GM23338 (cell line): ENCODE measurements around the gene GJA3. TPM values are rescaled to one million over a fixed set of nuclear protein-coding genes. Genes with fewer than 3 reads are reported as not detected.

ENCODE experiments used
- ATAC-seq: fragments of 200-7000 bp; cut with Tn5 transposase; 3 replicates; pipeline ENCODE4 v1.9.1; 2020
- DNase-seq: peaks from one replicate; pipeline ENCODE4 v3.0.0-alpha.2; 2015; ENCODE audit warnings: low spot score
- H2AFZ ChIP-seq: fragments of 200-600 bp; sonication (generic); 2 replicates; pipeline ENCODE4 v1.8.0; 2016; ENCODE audit warnings: antibody characterized with exemption, mild to moderate bottlenecking, moderate library complexity
- H3F3A ChIP-seq: fragments of 200-600 bp; sonication (generic); replicated peaks from 2 replicates; pipeline ENCODE4 v1.8.0; 2017; ENCODE audit warnings: antibody characterized with exemption, mixed run types, low read depth
- H3K27ac ChIP-seq: fragments of 200-600 bp; sonication (generic); 2 replicates; pipeline ENCODE4 v1.6.1; 2016; ENCODE audit warnings: low read depth
- H3K27me3 ChIP-seq: fragments of 200-600 bp; sonication (generic); 2 replicates; pipeline ENCODE4 v1.8.0; 2016; ENCODE audit warnings: mild to moderate bottlenecking, mixed run types, moderate library complexity; ENCODE audit not compliant: insufficient read depth
- H3K36me3 ChIP-seq: fragments of 200-600 bp; sonication (generic); 2 replicates; pipeline ENCODE4 v1.8.0; 2016; ENCODE audit warnings: mild to moderate bottlenecking; ENCODE audit not compliant: insufficient read depth
- H3K4me1 ChIP-seq: fragments of 200-600 bp; sonication (generic); 2 replicates; pipeline ENCODE4 v1.8.0; 2016; ENCODE audit warnings: mild to moderate bottlenecking, moderate library complexity; ENCODE audit not compliant: insufficient read depth
- H3K4me2 ChIP-seq: fragments of 200-600 bp; sonication (generic); 2 replicates; pipeline ENCODE4 v1.7.1; 2017; ENCODE audit warnings: mixed run types
- H3K4me3 ChIP-seq: fragments of 200-600 bp; sonication (generic); 2 replicates; pipeline ENCODE4 v1.6.1; 2016; ENCODE audit warnings: mixed run types
- H3K79me2 ChIP-seq: fragments of 200-600 bp; sonication (generic); replicated peaks from 2 replicates; pipeline ENCODE4 v1.8.0; 2017; ENCODE audit warnings: mild to moderate bottlenecking; ENCODE audit not compliant: insufficient read depth
- H3K9me2 ChIP-seq: fragments of 200-600 bp; sonication (generic); 2 replicates; pipeline ENCODE4 v1.8.0; 2017; ENCODE audit not compliant: insufficient read depth
- H4K20me1 ChIP-seq: fragments of 200-600 bp; sonication (generic); replicated peaks from 2 replicates; pipeline ENCODE4 v1.8.0; 2017; ENCODE audit warnings: mild to moderate bottlenecking; ENCODE audit not compliant: insufficient read depth
- H3K27ac Mint-ChIP-seq: 2 replicates; pipeline ENCODE4 v1.8.0; 2020; ENCODE audit warnings: inconsistent platforms, mild to moderate bottlenecking, moderate library complexity, mixed read lengths
- H3K27me3 Mint-ChIP-seq: 3 replicates; pipeline ENCODE4 v1.8.0; 2022; ENCODE audit warnings: low read depth, mild to moderate bottlenecking, moderate library complexity, mixed read lengths, inconsistent platforms; ENCODE audit not compliant: insufficient read depth, poor library complexity
- H3K36me3 Mint-ChIP-seq: 3 replicates; pipeline ENCODE4 v1.8.0; 2021; ENCODE audit warnings: low read depth, mild to moderate bottlenecking, inconsistent platforms, moderate library complexity, mixed read lengths
- H3K4me1 Mint-ChIP-seq: 3 replicates; pipeline ENCODE4 v1.8.0; 2020; ENCODE audit warnings: mild to moderate bottlenecking, inconsistent platforms, mixed read lengths
- H3K4me3 Mint-ChIP-seq: 3 replicates; pipeline ENCODE4 v1.8.0; 2021; ENCODE audit warnings: moderate library complexity, mild to moderate bottlenecking, inconsistent platforms, mixed read lengths
- H3K9me3 Mint-ChIP-seq: 3 replicates; pipeline ENCODE4 v1.8.0; 2020; ENCODE audit warnings: moderate library complexity, mild to moderate bottlenecking, inconsistent platforms, mixed read lengths
- CREB1 ChIP-seq: fragments of 250-450 bp; sonication (Bioruptor Pico); IDR thresholded peaks from 2 replicates; pipeline ENCODE4 v1.5.0; 2020; ENCODE audit warnings: low read depth, mild to moderate bottlenecking, moderate library complexity
- JUNB ChIP-seq: IDR thresholded peaks from one replicate; pipeline ENCODE4 v1.6.1; 2016; ENCODE audit warnings: antibody characterized with exemption; ENCODE audit not compliant: unreplicated experiment
- NANOG ChIP-seq: IDR thresholded peaks from 2 replicates; pipeline ENCODE4 v1.6.1; 2016; ENCODE audit warnings: antibody characterized with exemption, borderline replicate concordance
- POLR2AphosphoS5 ChIP-seq: IDR thresholded peaks from 2 replicates; pipeline ENCODE4 v1.6.1; 2016; ENCODE audit warnings: antibody characterized with exemption, low read depth
- STAT1 ChIP-seq: IDR thresholded peaks from one replicate; pipeline ENCODE4 v1.6.1; 2016; ENCODE audit warnings: antibody characterized with exemption; ENCODE audit not compliant: unreplicated experiment
- ZNF114 ChIP-seq: fragments of 250-450 bp; sonication (Bioruptor Pico); IDR thresholded peaks from 2 replicates; pipeline ENCODE4 v1.5.0; 2020; ENCODE audit warnings: mild to moderate bottlenecking, moderate library complexity
- polyA plus RNA-seq: library from polyadenylated mRNA; unstranded; fragments of >200 nt; fragmentation: Nextera tagmentation; extraction: Ambion mirVana; gene quantifications from 2 replicates; pipeline ENCODE4 v1.2.1, GENCODE V29; 2016
- total RNA-seq: library from RNA; depleted of rRNA; stranded (reverse); fragments of >200 nt; shearing (Covaris generic); gene quantifications from 2 replicates; pipeline ENCODE4 v1.2.3, GENCODE V29; 2014
- TF ChIP-seq, protein P1 (sequence below), 2 experiments: fragments of 200-600 bp in 1 of 2; sonication (generic) in 1 of 2; conservative IDR thresholded peaks; 2 replicates each; pipeline versions ENCODE4 v1.5.1 to v1.6.1; 2016 to 2017; ENCODE audit warnings: antibody characterized with exemption in 2 of 2, low read depth in 2 of 2, mild to moderate bottlenecking in 2 of 2, moderate library complexity in 1 of 2
- TF ChIP-seq, protein P2 (sequence below): IDR thresholded peaks from one replicate; pipeline ENCODE4 v1.6.1; 2018; ENCODE audit warnings: antibody characterized with exemption; ENCODE audit not compliant: unreplicated experiment
- TF ChIP-seq, protein P3 (sequence below): fragments of 250-450 bp; sonication (Bioruptor Pico); IDR thresholded peaks from 2 replicates; pipeline ENCODE4 v1.5.0; 2020; ENCODE audit warnings: mild to moderate bottlenecking, moderate library complexity
- TF ChIP-seq, protein P4 (sequence below): IDR thresholded peaks from 2 replicates; pipeline ENCODE4 v1.6.1; 2016; ENCODE audit warnings: antibody characterized with exemption

Gene GJA3
- total and polyA plus RNA-seq, 2 experiments from 2014 or later = 0.17 to 0.23 TPM

DNA sequence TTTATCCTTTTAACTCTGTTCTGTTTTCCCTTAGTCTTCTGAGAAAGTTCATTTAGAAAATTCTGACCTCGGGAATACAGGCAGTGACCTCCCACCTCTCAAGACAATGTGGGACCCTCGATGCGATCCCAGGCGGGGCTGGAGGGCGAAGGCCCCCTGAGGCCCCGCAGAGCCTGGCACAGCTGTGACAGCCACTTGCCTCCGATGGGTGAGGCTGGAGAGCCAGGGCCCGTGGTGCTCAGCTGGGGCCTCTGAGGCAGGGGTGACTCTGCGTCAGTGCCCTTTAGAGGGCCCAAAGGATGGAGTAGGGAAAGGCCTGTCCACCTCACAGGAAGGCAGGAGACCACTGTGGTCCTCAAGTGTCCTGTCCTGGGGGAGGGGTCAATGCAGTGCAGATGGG is 10.3 kb downstream of the GJA3 start (continued):
- TF ChIP-seq, protein P1, sequence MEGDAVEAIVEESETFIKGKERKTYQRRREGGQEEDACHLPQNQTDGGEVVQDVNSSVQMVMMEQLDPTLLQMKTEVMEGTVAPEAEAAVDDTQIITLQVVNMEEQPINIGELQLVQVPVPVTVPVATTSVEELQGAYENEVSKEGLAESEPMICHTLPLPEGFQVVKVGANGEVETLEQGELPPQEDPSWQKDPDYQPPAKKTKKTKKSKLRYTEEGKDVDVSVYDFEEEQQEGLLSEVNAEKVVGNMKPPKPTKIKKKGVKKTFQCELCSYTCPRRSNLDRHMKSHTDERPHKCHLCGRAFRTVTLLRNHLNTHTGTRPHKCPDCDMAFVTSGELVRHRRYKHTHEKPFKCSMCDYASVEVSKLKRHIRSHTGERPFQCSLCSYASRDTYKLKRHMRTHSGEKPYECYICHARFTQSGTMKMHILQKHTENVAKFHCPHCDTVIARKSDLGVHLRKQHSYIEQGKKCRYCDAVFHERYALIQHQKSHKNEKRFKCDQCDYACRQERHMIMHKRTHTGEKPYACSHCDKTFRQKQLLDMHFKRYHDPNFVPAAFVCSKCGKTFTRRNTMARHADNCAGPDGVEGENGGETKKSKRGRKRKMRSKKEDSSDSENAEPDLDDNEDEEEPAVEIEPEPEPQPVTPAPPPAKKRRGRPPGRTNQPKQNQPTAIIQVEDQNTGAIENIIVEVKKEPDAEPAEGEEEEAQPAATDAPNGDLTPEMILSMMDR (conservative IDR thresholded peaks at IDR 0.05; ENCODE audit: low read depth in 2 of 2) = no peak
- no peak for TF ChIP-seq CREB1 (CRISPR knock-in tag)
- no peak for TF ChIP-seq ZNF114 (CRISPR knock-in tag)
- TF ChIP-seq NANOG = no peak
- TF ChIP-seq, protein P2, sequence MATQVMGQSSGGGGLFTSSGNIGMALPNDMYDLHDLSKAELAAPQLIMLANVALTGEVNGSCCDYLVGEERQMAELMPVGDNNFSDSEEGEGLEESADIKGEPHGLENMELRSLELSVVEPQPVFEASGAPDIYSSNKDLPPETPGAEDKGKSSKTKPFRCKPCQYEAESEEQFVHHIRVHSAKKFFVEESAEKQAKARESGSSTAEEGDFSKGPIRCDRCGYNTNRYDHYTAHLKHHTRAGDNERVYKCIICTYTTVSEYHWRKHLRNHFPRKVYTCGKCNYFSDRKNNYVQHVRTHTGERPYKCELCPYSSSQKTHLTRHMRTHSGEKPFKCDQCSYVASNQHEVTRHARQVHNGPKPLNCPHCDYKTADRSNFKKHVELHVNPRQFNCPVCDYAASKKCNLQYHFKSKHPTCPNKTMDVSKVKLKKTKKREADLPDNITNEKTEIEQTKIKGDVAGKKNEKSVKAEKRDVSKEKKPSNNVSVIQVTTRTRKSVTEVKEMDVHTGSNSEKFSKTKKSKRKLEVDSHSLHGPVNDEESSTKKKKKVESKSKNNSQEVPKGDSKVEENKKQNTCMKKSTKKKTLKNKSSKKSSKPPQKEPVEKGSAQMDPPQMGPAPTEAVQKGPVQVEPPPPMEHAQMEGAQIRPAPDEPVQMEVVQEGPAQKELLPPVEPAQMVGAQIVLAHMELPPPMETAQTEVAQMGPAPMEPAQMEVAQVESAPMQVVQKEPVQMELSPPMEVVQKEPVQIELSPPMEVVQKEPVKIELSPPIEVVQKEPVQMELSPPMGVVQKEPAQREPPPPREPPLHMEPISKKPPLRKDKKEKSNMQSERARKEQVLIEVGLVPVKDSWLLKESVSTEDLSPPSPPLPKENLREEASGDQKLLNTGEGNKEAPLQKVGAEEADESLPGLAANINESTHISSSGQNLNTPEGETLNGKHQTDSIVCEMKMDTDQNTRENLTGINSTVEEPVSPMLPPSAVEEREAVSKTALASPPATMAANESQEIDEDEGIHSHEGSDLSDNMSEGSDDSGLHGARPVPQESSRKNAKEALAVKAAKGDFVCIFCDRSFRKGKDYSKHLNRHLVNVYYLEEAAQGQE = no peak

DNA sequence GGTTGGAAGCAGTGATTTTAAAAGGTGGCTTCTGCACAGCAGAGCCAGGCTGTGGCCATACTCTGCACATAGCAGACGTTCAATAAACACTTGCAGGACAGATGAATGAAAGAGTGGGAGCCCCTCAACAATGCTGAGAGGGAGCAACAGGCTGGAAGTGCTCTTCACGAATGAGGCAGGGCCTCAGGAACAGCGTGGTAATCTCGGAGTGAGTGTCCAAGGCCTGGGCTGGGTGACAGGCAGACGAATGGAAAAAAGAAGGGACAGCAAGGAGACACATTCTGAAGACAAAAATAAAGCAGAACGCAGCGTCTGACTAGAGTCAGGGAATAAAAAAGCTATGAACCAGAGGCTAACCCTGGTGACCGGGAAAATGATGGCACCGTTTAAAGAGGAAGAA is 11.1 kb downstream of the GJA3 start:
- Histone ChIP-seq H3K27me3 (no peaks in the 10 kb centered on the region), H3K36me3 (no peaks in the 10 kb centered on the region), H3K27ac (no peak overlapping the region), H2AFZ (no peak overlapping the region), H3K4me1 (no peaks in the 10 kb centered on the region), H3K9me2 (no peaks in the 10 kb centered on the region; the same call in 1 of the 2 replicates), H3K4me3 (no peak overlapping the region), H3F3A (no peaks in the 10 kb centered on the region), H4K20me1 (no peaks in the 10 kb centered on the region), H3K4me2 (no peak overlapping the region), H3K79me2 (no peaks in the 10 kb centered on the region)
- no peak for DNase-seq
- Mint-ChIP-seq H3K4me3 (no peak overlapping the region; the same call in 2 of the 3 replicates), H3K36me3 (no peaks in the 10 kb centered on the region), H3K27me3 (peaks cover 5% of the 10 kb centered on the region), H3K4me1 (peaks cover 8% of the 10 kb centered on the region), H3K9me3 (no peaks in the 10 kb centered on the region; the same call in 2 of the 3 replicates), H3K27ac (no peak overlapping the region)
- ATAC-seq = no peak
- TF ChIP-seq, protein P3, sequence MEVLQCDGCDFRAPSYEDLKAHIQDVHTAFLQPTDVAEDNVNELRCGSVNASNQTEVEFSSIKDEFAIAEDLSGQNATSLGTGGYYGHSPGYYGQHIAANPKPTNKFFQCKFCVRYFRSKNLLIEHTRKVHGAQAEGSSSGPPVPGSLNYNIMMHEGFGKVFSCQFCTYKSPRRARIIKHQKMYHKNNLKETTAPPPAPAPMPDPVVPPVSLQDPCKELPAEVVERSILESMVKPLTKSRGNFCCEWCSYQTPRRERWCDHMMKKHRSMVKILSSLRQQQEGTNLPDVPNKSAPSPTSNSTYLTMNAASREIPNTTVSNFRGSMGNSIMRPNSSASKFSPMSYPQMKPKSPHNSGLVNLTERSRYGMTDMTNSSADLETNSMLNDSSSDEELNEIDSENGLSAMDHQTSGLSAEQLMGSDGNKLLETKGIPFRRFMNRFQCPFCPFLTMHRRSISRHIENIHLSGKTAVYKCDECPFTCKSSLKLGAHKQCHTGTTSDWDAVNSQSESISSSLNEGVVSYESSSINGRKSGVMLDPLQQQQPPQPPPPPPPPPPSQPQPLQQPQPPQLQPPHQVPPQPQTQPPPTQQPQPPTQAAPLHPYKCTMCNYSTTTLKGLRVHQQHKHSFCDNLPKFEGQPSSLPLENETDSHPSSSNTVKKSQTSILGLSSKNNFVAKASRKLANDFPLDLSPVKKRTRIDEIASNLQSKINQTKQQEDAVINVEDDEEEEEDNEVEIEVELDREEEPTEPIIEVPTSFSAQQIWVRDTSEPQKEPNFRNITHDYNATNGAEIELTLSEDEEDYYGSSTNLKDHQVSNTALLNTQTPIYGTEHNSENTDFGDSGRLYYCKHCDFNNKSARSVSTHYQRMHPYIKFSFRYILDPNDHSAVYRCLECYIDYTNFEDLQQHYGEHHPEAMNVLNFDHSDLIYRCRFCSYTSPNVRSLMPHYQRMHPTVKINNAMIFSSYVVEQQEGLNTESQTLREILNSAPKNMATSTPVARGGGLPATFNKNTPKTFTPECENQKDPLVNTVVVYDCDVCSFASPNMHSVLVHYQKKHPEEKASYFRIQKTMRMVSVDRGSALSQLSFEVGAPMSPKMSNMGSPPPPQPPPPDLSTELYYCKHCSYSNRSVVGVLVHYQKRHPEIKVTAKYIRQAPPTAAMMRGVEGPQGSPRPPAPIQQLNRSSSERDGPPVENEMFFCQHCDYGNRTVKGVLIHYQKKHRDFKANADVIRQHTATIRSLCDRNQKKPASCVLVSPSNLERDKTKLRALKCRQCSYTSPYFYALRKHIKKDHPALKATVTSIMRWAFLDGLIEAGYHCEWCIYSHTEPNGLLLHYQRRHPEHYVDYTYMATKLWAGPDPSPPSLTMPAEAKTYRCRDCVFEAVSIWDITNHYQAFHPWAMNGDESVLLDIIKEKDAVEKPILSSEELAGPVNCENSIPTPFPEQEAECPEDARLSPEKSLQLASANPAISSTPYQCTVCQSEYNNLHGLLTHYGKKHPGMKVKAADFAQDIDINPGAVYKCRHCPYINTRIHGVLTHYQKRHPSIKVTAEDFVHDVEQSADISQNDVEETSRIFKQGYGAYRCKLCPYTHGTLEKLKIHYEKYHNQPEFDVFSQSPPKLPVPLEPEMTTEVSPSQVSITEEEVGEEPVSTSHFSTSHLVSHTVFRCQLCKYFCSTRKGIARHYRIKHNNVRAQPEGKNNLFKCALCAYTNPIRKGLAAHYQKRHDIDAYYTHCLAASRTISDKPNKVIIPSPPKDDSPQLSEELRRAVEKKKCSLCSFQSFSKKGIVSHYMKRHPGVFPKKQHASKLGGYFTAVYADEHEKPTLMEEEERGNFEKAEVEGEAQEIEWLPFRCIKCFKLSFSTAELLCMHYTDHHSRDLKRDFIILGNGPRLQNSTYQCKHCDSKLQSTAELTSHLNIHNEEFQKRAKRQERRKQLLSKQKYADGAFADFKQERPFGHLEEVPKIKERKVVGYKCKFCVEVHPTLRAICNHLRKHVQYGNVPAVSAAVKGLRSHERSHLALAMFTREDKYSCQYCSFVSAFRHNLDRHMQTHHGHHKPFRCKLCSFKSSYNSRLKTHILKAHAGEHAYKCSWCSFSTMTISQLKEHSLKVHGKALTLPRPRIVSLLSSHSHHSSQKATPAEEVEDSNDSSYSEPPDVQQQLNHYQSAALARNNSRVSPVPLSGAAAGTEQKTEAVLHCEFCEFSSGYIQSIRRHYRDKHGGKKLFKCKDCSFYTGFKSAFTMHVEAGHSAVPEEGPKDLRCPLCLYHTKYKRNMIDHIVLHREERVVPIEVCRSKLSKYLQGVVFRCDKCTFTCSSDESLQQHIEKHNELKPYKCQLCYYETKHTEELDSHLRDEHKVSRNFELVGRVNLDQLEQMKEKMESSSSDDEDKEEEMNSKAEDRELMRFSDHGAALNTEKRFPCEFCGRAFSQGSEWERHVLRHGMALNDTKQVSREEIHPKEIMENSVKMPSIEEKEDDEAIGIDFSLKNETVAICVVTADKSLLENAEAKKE (CRISPR knock-in tag) = no peak
- no peak for TF ChIP-seq STAT1
- no peak for TF ChIP-seq NANOG
- no peak for TF ChIP-seq CREB1 (CRISPR knock-in tag)
- TF ChIP-seq, protein P4, sequence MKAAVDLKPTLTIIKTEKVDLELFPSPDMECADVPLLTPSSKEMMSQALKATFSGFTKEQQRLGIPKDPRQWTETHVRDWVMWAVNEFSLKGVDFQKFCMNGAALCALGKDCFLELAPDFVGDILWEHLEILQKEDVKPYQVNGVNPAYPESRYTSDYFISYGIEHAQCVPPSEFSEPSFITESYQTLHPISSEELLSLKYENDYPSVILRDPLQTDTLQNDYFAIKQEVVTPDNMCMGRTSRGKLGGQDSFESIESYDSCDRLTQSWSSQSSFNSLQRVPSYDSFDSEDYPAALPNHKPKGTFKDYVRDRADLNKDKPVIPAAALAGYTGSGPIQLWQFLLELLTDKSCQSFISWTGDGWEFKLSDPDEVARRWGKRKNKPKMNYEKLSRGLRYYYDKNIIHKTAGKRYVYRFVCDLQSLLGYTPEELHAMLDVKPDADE = no peak
- TF ChIP-seq, protein P1 (conservative IDR thresholded peaks at IDR 0.05; ENCODE audit: low read depth in 2 of 2) = no peak
- no peak for TF ChIP-seq JUNB
- no peak for TF ChIP-seq POLR2AphosphoS5
